ENCODE data around the gene TM4SF1.

TM4SF1 gene

GRCh38 chr3:149374391-149374790 is 3.1 kb downstream of the TM4SF1 start:
- no peak for DNase-seq

- DNase-seq, result no peak
Measured at GRCh38 chr3:149373235-149374125, 4.0 kb downstream of the TM4SF1 start.

GRCh38 chr3:149371723-149372114 is 5.7 kb downstream of the TM4SF1 start:
- no peak for DNase-seq

- no peak for DNase-seq
Measured at GRCh38 chr3:149371001-149371722, 6.3 kb downstream of the TM4SF1 start.

GRCh38 chr3:149369991-149370866 is 7.2 kb downstream of the TM4SF1 start:
- no peak for DNase-seq

- DNase-seq, result no peak
Measured at GRCh38 chr3:149368674-149369497, 8.6 kb downstream of the TM4SF1 start.

GRCh38 chr3:149368201-149368673 is 9.2 kb downstream of the TM4SF1 start:
- DNase-seq, result no peak

- DNase-seq, result no peak
Measured at GRCh38 chr3:149366941-149367840, 10.3 kb downstream of the TM4SF1 start.

GRCh38 chr3:149366031-149366430 is 11.4 kb downstream of the TM4SF1 start:
- DNase-seq, result no peak

GRCh38 chr3:149364624-149365023 is 12.8 kb downstream of the TM4SF1 start:
- DNase-seq, result no peak

- DNase-seq, result no peak
Measured at GRCh38 chr3:149363053-149363452, 14.4 kb downstream of the TM4SF1 start.

GRCh38 chr3:149362366-149362765 is 15.1 kb downstream of the TM4SF1 start:
- no peak for DNase-seq

- DNase-seq, result no peak
Measured at GRCh38 chr3:149356630-149357029, 20.8 kb downstream of the TM4SF1 start.

GRCh38 chr3:149356044-149356592 is 21.3 kb downstream of the TM4SF1 start:
- DNase-seq, result no peak

GRCh38 chr3:149353581-149354184 is 23.8 kb downstream of the TM4SF1 start:
- DNase-seq, result no peak

GRCh38 chr3:149352556-149352955 is 24.9 kb downstream of the TM4SF1 start:
- DNase-seq, result peak; percentile 2

- DNase-seq, result no peak
Measured at GRCh38 chr3:149343951-149344350, 33.5 kb downstream of the TM4SF1 start.

- DNase-seq, result no peak
Measured at GRCh38 chr3:149342413-149343380, 34.8 kb downstream of the TM4SF1 start.

Measured in NCI-H1694 treated with DMSO at 0.1 percent for 48 hours (cell line).